WTC11 (cell line): Measurements from ENCODE around the gene CDK2AP2. TPM values are rescaled to one million over a fixed set of nuclear protein-coding genes. Genes with fewer than 3 reads are reported as not detected.

ENCODE experiments used
- ATAC-seq: fragments of 200-7000 bp; cut with Tn5 transposase; 2 replicates; pipeline ENCODE4 v1.10.0; 2021; ENCODE audit warnings: mild to moderate bottlenecking, moderate library complexity
- CTCF ChIA-PET: fragments of 300-600 bp; sonication (Branson Sonifier 250); formaldehyde crosslinking; loops from one replicate; lab custom pipeline; 2021; ENCODE audit warnings: antibody characterized with exemption; lab: Charles Lee
- POLR2A ChIA-PET: fragments of 350-600 bp; sonication (Branson Sonifier 250); formaldehyde crosslinking; loops from one replicate; lab custom pipeline; 2021; ENCODE audit warnings: antibody characterized with exemption; lab: Charles Lee
- DNase-seq: peaks from one replicate; pipeline ENCODE4 v3.0.0; 2021; ENCODE audit warnings: low spot score
- H3K27ac Mint-ChIP-seq: 2 replicates; pipeline ENCODE4 v1.8.0; 2021; ENCODE audit warnings: mixed read lengths
- H3K27me3 Mint-ChIP-seq: 2 replicates; pipeline ENCODE4 v1.8.0; 2021; ENCODE audit warnings: low read depth, mild to moderate bottlenecking, moderate library complexity, mixed read lengths
- H3K36me3 Mint-ChIP-seq: 2 replicates; pipeline ENCODE4 v1.8.0; 2021; ENCODE audit warnings: mixed read lengths
- H3K4me1 Mint-ChIP-seq: 2 replicates; pipeline ENCODE4 v1.8.0; 2022; ENCODE audit warnings: mixed read lengths
- H3K4me3 Mint-ChIP-seq: 2 replicates; pipeline ENCODE4 v1.8.0; 2021; ENCODE audit warnings: mild to moderate bottlenecking, moderate library complexity, mixed read lengths
- H3K9me3 Mint-ChIP-seq: 2 replicates; pipeline ENCODE4 v1.8.0; 2021; ENCODE audit warnings: mixed read lengths
- AFF4 ChIP-seq: sonication (generic); formaldehyde crosslinking; IDR thresholded peaks from 2 replicates; pipeline ENCODE4 v1.8.1; 2023; ENCODE audit warnings: mild to moderate bottlenecking, missing genetic modification reagents, borderline replicate concordance
- CREM ChIP-seq: sonication (generic); formaldehyde crosslinking; IDR thresholded peaks from 2 replicates; pipeline ENCODE4 v1.8.1; 2022; ENCODE audit warnings: mild to moderate bottlenecking, missing genetic modification reagents, moderate library complexity
- ERG ChIP-seq: fragments of 250-450 bp; sonication (Bioruptor Pico); IDR thresholded peaks from 2 replicates; pipeline ENCODE4 v1.8.0; 2021; ENCODE audit warnings: mild to moderate bottlenecking
- FOXP4 ChIP-seq: sonication (generic); formaldehyde crosslinking; IDR thresholded peaks from 2 replicates; pipeline ENCODE4 v1.8.0; 2022; ENCODE audit warnings: mild to moderate bottlenecking, missing genetic modification reagents
- NFATC4 ChIP-seq: fragments of 250-450 bp; sonication (Bioruptor Pico); IDR thresholded peaks from 2 replicates; pipeline ENCODE4 v1.9.0; 2021; ENCODE audit warnings: mild to moderate bottlenecking
- RORB ChIP-seq: fragments of 250-450 bp; sonication (Bioruptor Pico); IDR thresholded peaks from 2 replicates; pipeline ENCODE4 v1.9.0; 2021; ENCODE audit warnings: mild to moderate bottlenecking
- SMAD4 ChIP-seq: sonication (generic); formaldehyde crosslinking; IDR thresholded peaks from 2 replicates; pipeline ENCODE4 v1.8.0; 2022; ENCODE audit warnings: mild to moderate bottlenecking, missing genetic modification reagents
- TEAD4 ChIP-seq: sonication (generic); formaldehyde crosslinking; IDR thresholded peaks from 2 replicates; pipeline ENCODE4 v1.8.0; 2022; ENCODE audit warnings: mild to moderate bottlenecking, missing genetic modification reagents
- USF2 ChIP-seq: sonication (generic); formaldehyde crosslinking; IDR thresholded peaks from 2 replicates; pipeline ENCODE4 v1.8.1; 2023; ENCODE audit warnings: mild to moderate bottlenecking, missing genetic modification reagents, moderate library complexity
- ZNF232 ChIP-seq: sonication (generic); formaldehyde crosslinking; IDR thresholded peaks from 2 replicates; pipeline ENCODE4 v1.8.0; 2022; ENCODE audit warnings: mild to moderate bottlenecking, missing genetic modification reagents
- ZNF281 ChIP-seq: sonication (generic); formaldehyde crosslinking; IDR thresholded peaks from 2 replicates; pipeline ENCODE4 v1.8.0; 2023; ENCODE audit warnings: mild to moderate bottlenecking, missing genetic modification reagents
- ZNF396 ChIP-seq: fragments of 250-450 bp; sonication (Bioruptor Pico); IDR thresholded peaks from 2 replicates; pipeline ENCODE4 v1.8.0; 2021; ENCODE audit warnings: mild to moderate bottlenecking, moderate library complexity, borderline replicate concordance
- total RNA-seq: library from RNA; stranded (reverse); gene quantifications from 3 replicates; pipeline ENCODE4 v1.2.3, GENCODE V29; 2021

Gene CDK2AP2
- total RNA-seq, 1 experiment from 2014 or later = 53.1 TPM

GRCh38 chr11:67517784-67518552, 10.0 kb upstream of the CDK2AP2 start:
- POLR2A ChIA-PET = no interaction called here
- CTCF ChIA-PET = interaction anchor here (2.2 kb wide), 1 partner anchor 55 kb away, joined by 5 read pairs; no protein-coding TSS in a partner anchor
- no peak for DNase-seq

GRCh38 chr11:67516806-67517205, 8.8 kb upstream of the CDK2AP2 start:
- H3K27ac Mint-ChIP-seq = no peak overlapping the region
- H3K4me1 Mint-ChIP-seq = no peaks in the 10 kb centered on the region
- ATAC-seq (no peak), DNase-seq (no peak)
- TF ChIP-seq ZNF232 (CRISPR knock-in tag) = no peak
- TF ChIP-seq SMAD4 (CRISPR knock-in tag) = no peak
- TF ChIP-seq TEAD4 (CRISPR knock-in tag) = no peak
- TF ChIP-seq AFF4 = no peak
- TF ChIP-seq ZNF396 (CRISPR knock-in tag) = no peak
- TF ChIP-seq CREM (CRISPR knock-in tag) = no peak
- TF ChIP-seq ERG = no peak
- TF ChIP-seq USF2 (CRISPR knock-in tag) = no peak
- TF ChIP-seq ZNF281 (CRISPR knock-in tag) = no peak
- H3K4me3 Mint-ChIP-seq = no peak overlapping the region
- ChIA-PET POLR2A (no interaction called here), CTCF (interaction anchor here (2.2 kb wide), 1 partner anchor 56 kb away, joined by 5 read pairs; no protein-coding TSS in a partner anchor)
- H3K36me3 Mint-ChIP-seq = no peaks in the 10 kb centered on the region
- H3K9me3 Mint-ChIP-seq = no peaks in the 10 kb centered on the region; the same call in 1 of the 2 replicates
- peaks cover 18% of the 10 kb centered on the region for H3K27me3 Mint-ChIP-seq

More at GRCh38 chr11:67517784-67518552, 10.0 kb upstream of the CDK2AP2 start:
- Mint-ChIP-seq H3K36me3 (no peaks in the 10 kb centered on the region), H3K27me3 (peaks cover 12% of the 10 kb centered on the region), H3K9me3 (no peaks in the 10 kb centered on the region; the same call in 1 of the 2 replicates), H3K4me3 (no peak overlapping the region), H3K4me1 (no peaks in the 10 kb centered on the region), H3K27ac (no peak overlapping the region)
- no peak for TF ChIP-seq FOXP4 (CRISPR knock-in tag)
- TF ChIP-seq RORB (CRISPR knock-in tag) = no peak
- TF ChIP-seq NFATC4 (CRISPR knock-in tag) = no peak
- no peak for ATAC-seq
